GM19455 (cell line): ENCODE results near the gene ADCY6.

ENCODE experiments used
- ATAC-seq: cut with Tn5 transposase; IDR thresholded peaks from one replicate; pipeline ENCODE4 v1.9.1; 2021; ENCODE audit not compliant: unreplicated experiment

Gene ADCY6

DNA sequence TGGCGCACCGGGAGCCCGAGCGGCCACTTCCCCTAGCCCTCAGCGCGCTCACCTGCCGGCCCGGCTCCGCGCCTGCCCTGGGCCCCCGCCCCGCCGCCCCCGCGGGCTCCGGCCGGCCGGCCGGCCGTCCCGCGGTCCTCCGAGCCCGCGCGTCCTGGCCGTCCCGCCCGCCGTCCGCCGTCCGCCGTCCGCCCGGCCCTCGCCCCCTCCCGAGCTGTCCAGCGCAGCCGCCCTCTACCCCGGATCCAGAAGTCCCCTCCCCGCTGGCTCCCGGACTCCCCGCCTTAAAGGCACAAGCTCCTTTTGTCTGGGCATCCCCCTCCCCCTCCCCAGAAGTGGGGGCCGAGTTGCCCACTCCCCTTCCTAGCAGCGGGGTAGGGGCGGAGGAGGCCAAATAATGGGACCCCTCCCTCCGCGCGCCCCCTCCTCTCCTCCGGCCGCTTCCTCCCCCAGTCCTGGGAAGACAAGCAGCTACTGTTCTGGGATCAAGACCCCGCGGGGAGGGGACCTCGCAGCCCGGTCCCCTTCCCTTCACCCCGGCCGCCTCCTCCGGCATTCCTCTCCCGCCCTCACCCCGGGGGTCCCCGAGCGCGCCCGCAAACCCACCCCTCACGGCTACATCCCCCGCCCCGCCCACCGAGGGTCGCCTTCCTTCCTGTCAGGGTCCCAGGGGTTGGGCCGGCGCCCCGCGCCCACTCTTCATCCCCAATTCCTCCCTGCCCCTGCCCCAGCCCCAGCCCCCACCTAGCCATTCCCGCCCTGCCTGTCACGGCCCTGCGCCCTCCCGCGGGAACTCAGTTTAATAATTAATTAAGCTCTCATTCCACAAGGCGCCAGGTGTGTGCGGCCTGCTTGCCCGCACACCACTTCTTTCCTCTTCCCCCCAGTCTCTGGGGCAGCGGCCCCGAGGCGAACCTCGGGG is at the start of gene ADCY6:
ADCY6 (minus strand) TSS at position 236 of the 922 bp plus-strand sequence. CDS start 5,655 bp downstream, outside the sequence.
- no peak for ATAC-seq

DNA sequence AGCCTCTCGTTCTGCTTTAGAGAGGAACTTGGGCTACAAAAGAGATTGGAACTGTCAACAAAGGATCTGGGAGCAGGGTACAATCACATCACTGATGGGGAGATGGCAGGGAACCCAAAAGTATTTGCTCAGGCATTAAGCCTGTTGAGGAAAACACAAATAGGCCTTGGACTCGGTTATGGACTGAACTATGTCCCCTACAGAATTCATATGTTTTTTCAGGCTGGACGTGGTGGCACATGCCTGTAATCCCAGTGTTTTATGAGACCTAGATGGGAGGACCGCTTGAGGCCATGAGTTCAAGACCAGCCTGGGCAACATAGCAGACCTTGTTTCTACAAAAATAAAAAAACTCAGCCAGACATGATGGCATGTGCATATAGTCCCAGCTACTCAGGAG is 49.2 kb upstream of the ADCY6 start:
- no peak for ATAC-seq

DNA sequence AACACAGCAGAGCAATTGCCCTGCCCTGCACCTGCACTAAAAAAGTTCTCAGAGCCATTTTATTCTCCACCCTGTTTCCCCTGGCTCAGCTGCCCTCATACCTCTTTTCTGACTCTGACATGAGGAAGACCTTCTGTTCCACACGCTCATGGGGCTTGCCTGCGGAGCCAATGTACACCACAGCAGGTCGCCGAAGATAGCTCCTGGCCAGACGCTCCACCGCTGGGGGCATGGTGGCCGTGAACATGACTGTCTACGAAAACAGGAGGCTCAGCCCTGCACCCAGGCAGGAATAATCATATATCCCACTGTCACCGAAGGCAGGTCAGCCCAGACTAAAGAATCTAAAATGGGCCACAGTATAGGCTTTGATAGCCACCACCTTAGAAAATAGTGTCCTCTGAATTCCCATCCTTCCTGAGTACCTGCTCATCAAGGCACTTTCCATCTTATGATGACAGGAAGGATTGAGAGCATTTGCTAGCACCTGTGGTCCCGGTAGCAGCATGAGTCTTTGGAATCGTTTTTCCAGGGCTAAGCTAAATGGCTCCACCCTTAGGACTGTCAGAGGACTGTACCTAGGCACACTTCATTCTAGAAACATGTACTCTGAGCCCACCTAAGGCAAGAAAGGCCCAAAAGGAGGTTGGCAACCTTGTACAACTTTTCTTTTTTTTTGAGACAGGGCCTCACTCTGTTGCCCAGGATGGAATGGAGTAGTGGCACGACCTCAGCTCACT is 43.6 kb upstream of the ADCY6 start:
- no peak for ATAC-seq

DNA sequence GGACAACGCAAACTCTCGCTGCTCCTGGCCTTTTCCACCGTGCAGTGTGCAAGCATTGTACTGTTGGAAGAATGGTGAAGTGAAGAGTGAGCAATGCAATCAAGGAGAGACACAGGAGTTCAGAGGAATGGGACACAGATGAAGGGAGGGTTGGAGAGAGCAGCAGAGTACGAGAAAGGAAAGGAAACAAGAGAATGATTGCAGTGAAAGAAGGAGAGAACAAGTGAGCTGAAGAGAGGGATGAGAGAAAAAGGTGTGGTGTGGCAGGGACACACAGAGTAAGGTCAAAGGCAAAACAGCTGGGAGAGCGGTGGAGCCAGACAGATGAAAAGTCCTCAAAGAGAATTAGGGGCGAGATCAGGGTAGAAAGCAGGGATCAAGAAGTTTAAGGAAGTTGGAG is 42.4 kb upstream of the ADCY6 start:
- ATAC-seq, result no peak

DNA sequence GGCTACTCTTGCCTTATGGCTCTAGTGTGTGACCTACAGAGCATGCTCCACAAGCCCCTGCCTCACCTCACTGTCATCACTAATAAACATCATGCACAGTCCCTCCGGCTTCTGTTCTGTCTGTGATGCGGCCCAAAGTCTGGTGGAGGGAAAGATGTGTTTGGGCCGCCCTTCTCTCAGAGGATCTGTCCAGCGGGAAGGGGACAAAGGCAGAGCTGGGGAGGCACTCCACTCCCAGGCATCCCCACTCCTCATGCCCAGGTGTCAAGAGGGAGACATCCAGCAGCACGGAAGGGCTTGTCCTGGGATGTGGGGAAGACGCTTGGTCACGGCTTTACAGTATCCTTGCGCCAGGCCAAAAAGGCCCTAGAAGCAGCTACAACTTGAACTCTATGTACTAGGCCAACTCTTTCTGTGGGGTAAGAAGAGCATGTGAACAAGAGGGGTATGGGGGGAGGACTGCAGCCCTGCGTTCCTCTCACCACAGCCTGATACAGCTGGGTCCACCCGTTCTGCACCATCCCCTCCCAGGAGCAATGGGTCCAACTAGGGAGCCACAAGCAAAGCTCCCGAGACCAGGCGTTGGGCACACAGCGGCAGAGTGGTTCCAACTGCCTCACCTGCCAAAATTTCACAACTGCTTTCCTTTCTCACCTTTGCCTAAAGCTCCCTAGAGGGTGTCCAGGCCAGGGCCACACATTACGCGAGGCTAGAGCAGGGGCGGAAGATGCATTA is 40.1 kb upstream of the ADCY6 start:
- no peak for ATAC-seq

DNA sequence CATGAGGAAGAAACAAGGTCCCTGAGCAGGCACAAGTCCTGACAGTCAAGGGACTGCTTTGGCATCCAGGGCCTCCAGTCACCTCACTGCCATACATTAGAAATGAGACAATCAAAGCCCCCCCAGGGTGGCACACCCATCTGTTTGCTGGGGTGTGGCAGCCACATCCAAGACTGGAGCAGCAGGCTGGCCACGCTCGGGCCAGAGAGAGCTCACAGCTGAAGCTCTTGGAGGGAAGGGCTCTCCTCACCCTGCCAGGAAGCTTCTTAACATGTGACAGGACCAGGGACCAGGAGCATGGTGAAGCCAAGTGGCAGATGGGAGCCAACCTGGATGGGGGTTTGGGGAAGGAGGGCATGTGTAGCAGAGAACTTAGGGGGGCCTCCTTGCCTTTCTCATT is 39.4 kb upstream of the ADCY6 start:
- ATAC-seq, result no peak

DNA sequence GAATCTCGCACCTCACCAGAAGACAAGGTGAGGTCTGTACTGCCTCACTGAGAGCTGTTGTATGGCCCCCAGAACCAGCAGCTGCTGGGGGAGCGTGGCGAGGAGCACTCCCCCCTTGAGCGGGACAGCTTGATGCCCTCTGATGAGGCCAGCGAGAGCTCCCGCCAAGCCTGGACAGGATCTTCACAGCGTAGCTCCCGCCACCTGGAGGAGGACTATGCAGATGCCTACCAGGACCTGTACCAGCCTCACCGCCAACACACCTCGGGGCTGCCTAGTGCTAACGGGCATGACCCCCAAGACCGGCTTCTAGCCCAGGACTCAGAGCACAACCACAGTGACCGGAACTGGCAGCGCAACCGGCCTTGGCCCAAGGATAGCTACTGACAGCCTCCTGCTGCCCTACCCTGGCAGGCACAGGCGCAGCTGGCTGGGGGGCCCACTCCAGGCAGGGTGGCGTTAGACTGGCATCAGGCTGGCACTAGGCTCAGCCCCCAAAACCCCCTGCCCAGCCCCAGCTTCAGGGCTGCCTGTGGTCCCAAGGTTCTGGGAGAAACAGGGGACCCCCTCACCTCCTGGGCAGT is 38.7 kb upstream of the ADCY6 start:
- ATAC-seq, result no peak

DNA sequence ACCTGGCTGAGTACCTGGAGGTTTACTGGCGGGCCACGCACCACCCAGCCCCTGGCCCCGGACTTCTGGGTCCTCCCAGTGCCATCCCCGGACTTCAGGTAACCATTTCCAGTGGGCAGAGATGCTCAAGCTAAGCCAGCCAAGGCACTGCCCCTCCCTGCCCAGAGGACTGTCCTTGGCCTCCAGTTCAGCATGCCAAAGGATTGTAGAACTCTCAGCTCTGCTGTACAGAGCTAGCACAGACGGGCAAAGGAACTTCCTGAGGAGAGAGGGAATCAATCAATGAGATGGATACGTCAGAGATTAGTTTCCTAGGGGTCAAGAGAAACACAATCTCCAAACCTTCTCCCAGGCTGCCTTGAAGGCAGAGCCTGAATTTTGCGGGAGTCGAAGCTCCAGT is 38.1 kb upstream of the ADCY6 start:
- no peak for ATAC-seq

DNA sequence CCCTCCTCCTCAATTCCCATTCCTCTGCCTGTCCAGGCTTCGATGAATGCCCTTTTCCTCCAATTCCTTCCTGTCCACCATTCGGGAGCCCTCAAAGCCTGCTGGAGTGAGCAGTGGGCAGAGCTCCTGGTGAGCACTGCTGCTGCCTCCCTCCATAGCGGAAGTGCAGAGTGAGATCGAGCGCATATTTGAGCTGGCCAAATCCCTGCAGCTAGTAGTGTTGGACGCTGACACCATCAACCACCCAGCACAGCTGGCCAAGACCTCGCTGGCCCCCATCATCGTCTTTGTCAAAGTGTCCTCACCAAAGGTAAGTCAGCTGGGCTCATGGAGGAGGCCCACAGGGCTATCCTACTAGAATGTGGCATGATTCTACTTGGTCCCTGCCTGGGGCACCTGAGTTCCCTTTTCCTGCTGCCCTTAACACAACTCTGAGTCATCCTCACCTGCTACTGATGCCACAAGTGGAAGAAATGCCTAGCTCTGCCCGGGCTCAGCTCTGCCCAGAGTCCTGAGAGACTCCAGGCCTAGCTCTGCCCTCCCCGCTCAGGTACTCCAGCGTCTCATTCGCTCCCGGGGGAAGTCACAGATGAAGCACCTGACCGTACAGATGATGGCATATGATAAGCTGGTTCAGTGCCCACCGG is 37.4 kb upstream of the ADCY6 start:
- no peak for ATAC-seq

DNA sequence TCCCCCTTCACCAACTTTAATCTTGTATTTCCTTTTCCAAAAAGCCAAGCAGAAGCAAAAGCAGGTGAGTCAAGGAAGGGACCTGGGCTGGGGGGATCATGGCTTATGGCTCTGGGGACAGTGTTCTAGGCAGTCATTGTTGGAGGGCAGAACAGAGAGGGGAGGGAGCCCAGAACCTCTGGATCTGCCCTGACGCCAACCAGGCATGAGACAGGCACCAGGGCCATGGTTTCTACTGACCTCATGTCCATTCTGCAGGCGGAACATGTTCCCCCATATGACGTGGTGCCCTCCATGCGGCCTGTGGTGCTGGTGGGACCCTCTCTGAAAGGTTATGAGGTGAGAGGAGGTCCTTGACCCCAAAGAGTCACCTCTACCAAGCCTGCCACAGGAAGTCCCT is 36.0 kb upstream of the ADCY6 start:
- ATAC-seq, result no peak

DNA sequence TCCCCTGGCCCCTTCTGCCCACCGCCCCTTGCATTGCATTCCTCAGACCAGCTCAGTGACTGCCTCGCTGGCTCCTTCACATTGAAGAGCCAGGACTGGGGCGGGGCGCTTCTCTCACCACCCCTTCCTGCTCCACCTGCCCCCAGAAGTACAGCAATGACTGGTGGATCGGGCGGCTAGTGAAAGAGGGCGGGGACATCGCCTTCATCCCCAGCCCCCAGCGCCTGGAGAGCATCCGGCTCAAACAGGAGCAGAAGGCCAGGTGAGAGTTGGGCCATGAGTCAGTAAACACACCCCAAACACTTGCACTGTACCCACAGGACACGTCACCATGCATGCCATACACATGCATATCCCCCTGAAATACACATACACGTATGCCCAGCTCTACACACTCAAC is 35.2 kb upstream of the ADCY6 start:
- ATAC-seq, result peak; percentile 58

DNA sequence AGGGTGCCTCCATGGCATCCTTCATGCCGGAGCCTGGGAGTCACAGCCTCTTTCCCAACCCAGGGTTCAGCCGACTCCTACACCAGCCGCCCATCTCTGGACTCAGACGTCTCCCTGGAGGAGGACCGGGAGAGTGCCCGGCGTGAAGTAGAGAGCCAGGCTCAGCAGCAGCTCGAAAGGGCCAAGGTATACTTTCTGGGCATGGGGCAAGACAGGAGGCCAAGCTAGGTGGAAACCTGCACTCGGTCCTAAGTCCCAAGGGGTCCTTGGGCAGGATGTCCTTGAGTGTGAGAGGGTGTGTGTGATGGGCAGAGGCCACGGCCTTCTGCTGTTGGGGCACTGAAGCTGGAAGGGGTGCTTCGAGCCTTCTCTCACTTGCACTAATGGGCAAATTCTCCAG is 34.4 kb upstream of the ADCY6 start:
- ATAC-seq, result no peak

DNA sequence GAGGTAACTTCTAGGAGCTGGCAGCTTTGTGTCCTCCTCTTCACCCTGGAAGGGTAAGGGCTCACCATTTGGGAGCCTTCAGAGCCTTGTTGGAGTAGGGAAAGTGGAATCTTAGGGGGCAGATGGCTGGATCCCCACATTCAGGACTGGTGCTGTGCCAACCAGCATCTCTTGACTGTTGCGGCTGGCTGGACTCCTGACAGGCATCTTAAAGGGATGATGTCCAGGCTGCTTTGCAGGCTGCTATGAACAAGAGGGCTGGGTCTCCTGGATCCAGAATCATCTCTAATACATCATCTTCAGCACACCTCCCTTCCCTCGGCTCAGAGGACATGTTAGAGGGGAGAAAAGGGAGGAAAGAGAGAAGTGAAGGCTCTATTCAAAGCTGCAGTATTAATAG is 33.8 kb upstream of the ADCY6 start:
- ATAC-seq, result no peak

DNA sequence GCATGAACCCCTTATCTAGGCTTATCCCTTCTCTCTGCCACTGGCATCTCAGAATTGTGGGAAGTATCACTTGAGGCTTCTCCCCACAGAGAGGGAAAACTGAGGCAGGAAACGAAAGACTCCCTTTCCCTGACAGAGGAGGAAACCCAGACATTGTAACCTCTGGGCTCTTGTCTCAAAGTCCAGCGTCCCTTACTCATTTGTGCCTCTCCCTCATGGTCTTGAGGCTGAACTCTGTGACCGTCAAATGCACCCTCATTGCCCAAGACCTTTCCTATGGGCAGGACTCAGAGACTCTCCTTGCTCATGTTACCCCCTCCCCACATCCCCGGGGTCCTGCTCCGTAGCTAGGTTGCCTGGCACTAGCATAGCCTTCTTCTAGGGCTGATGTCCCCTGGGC is 33.2 kb upstream of the ADCY6 start:
- ATAC-seq, result no peak

DNA sequence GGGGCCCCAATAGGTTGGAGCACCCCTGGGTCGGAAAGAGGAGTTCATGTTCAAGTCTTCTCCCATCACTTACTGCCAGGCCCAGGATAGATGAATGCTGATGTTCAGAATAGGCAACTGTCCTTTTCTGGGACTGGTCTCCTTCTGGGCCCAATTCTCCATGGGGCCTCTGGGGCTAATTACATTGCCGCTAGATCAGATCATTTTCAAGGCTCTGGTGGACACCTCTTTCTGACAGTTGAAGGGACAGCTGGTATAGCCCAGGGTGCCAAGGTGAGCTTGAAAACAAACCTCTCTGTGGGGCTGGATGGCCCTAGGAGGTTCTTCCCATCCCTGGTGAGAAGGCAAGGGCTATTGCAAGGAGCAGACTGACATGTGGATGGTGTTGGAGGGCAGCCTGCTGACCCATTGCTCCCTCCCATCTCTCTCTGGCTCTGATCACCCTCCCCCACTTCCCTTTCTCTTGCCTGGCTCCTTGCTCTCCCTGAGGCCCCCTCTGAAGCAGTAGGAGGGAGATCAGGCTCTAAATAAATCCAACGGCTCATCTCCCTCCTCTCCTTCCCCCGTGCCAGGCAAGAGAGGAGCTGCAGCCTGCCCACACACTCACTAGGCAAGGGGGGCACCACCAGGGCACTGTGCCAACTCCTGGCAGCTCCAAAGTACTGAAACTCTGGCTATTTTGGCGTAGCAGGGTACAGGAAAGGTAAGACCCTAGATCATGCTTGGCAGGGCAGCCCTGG is 31.3 kb upstream of the ADCY6 start:
- ATAC-seq, result no peak

DNA sequence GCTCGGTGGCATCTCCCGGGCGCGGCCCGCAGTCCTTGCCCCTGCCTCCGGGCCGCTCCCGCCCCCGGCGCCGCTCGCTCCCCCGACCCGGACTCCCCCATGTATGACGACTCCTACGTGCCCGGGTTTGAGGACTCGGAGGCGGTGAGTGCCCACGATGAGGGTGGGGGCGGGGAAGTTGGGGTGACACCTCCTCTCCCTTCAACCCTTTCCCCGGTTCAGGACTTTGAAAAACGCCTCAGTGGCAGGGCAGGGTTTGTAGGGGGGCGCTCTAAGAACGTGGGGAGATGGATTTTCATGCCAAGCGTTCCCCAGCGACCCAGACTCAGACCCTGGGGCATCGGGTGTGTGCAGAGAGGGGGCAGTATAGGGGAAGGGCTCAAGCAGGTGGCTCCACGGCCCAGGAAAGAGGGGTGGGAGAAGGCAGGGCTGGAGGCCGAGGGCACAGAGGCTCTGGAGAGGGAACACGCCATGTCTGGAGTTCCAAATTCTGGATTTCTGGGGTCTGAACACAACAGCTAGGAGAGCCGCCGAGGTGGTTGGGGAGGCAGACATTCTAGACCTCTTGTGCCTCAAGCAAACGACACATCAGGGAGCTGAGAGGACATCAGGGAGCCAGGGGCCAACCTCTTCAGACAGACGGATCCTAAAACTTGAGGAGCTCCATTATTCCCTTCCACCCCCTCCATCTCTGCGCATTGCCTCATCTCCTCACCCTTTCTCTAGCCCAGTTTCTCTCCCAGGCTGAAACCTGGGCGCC is 30.1 kb upstream of the ADCY6 start:
- no peak for ATAC-seq

DNA sequence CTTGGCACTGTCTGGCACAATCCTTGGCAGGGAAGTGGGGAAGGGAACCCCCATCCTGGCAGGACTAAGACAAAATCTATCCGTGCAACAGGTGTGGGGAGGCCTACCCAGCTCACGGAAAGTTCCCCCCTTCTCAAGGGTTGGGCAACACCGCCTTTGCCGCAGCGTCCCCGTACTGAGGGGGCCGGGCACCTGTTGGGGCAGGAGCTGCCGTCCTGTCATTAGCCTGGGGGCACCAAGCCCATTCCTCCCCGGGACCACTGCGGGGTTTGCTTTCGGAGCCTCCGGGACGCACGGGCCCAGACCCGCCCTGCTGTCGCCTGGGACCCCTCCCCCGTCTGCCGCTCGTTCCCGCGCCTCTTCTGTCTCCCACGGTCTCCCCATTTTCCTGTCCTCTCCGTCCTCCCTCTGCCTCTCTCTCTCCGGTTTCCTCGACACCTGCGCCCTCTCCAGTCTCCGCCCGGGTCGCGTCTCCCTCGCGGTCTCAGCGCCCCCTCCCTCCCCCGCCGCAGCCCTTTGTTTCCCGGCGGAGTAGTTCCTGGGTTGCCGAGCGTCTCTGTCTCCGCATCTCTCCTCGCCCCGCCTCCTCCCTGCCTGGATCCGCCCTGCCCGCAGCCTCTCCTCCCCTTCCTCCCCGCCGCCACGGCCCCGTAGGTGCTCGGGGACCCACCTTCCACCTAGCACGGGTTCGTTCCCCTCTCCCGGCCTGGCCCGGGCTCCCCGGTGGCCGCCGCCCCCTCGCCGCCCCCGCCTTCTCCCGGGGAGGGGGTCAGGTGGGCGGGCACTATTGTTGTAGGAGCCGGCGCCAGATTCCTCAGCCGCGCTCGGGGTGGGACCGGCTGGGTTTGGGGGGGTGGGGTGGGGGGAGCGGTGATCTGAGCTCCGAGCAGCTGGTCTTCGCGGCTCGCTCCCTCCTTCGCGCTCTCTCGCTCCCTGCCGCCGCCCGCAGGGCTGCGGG is 29.3 kb upstream of the ADCY6 start, which contains the start of gene CACNB3:
CACNB3 (plus strand) TSS at position 624 of the 958 bp plus-strand sequence. CDS start 434 bp downstream, outside the sequence.
- ATAC-seq, result no peak
